Measurements from ENCODE around the gene LRRC36. TPM values are rescaled to one million over a fixed set of nuclear protein-coding genes. Genes with fewer than 3 reads are reported as not detected.

LRRC36 gene
- total RNA-seq, 1 experiment from 2014 or later = not detected

- Histone ChIP-seq H2AFZ (peak overlapping the region; percentile 78), H3K4me3 (peak overlapping the region; percentile 75)
- POLR2A ChIA-PET (ENCODE audit: unreplicated experiment) = interaction anchor here (0.5 to 1.1 kb wide), 3 partner anchors 9 to 71 kb away, joined by 5 to 7 read pairs (median 7); partner anchors contain the start of gene FHOD1
Measured at GRCh38 chr16:67277999-67278772, 48.4 kb upstream of the LRRC36 start.

GRCh38 chr16:67278773-67279295, 47.8 kb upstream of the LRRC36 start:
- Histone ChIP-seq H3K4me3 (peak overlapping the region; percentile 75), H3K36me3 (ENCODE audit: low read depth) (peaks cover 5% of the 10 kb centered on the region; the same call in 1 of the 2 replicates), H3K79me2 (ENCODE audit: low read depth) (peaks cover 23% of the 10 kb centered on the region; the same call in 1 of the 2 replicates), H3K27ac (no peak overlapping the region), H3K4me2 (peak overlapping the region; percentile 93), H2AFZ (peak overlapping the region; percentile 78), H3K4me1 (replicated peaks; ENCODE audit: insufficient read depth) (peaks cover 24% of the 10 kb centered on the region), H3K27me3 (ENCODE audit: insufficient read depth, low read depth) (no peaks in the 10 kb centered on the region), H3K9me3 (ENCODE audit: insufficient read depth, low read depth) (no peaks in the 10 kb centered on the region), H3K9me2 (ENCODE audit: insufficient read depth) (no peaks in the 10 kb centered on the region), H4K20me1 (ENCODE audit: insufficient read depth) (no peaks in the 10 kb centered on the region), H3F3A (ENCODE audit: insufficient read depth, low read depth) (peaks cover 32% of the 10 kb centered on the region)
- ChIA-PET POLR2A (ENCODE audit: unreplicated experiment) (interaction anchor here (0.5 to 1.1 kb wide), 3 partner anchors 9 to 70 kb away, joined by 3 to 7 read pairs (median 5); no protein-coding TSS in a partner anchor), CTCF (interaction anchor here (0.7 to 2.4 kb wide), 4 partner anchors 9 to 236 kb away, joined by 3 to 11 read pairs (median 5); no protein-coding TSS in a partner anchor)
- TF ChIP-seq CTCF (conservative IDR thresholded peaks at IDR 0.05) (peak; percentile 71), EZH2 (IDR thresholded peaks at IDR 0.05; ENCODE audit: low read depth) (no peak)
- BruUV-seq (replicated peaks) = no TSS peak
- intact Hi-C loops (cut with micrococcal nuclease; ENCODE audit: unreplicated experiment) = loop anchor here (1.0 to 5.0 kb wide), 5 partner anchors 19 to 188 kb away; partner anchors contain the start of gene ZDHHC1
- peak in 1 of 2 experiments; percentile 45 for DNase-seq

More at GRCh38 chr16:67277999-67278772, 48.4 kb upstream of the LRRC36 start:
- peak overlapping the region; percentile 93 for H3K4me2 ChIP-seq
- H3K4me1 ChIP-seq (replicated peaks; ENCODE audit: insufficient read depth) = peaks cover 24% of the 10 kb centered on the region
- intact Hi-C loops (cut with micrococcal nuclease; ENCODE audit: unreplicated experiment) = loop anchor here (1.0 to 5.0 kb wide), 5 partner anchors 18 to 189 kb away; partner anchors contain the start of gene FHOD1
- TSS peak; percentile 48 for BruUV-seq (replicated peaks)
- no peaks in the 10 kb centered on the region for H4K20me1 ChIP-seq (ENCODE audit: insufficient read depth)
- no peaks in the 10 kb centered on the region for H3K9me3 ChIP-seq (ENCODE audit: insufficient read depth, low read depth)
- H3K9me2 ChIP-seq (ENCODE audit: insufficient read depth) = no peaks in the 10 kb centered on the region
- H3K27me3 ChIP-seq (ENCODE audit: insufficient read depth, low read depth) = no peaks in the 10 kb centered on the region
- CTCF ChIA-PET = interaction anchor here (0.5 to 2.4 kb wide), 6 partner anchors 8 to 718 kb away, joined by 3 to 11 read pairs (median 4); no protein-coding TSS in a partner anchor
- peaks cover 28% of the 10 kb centered on the region for H3F3A ChIP-seq (ENCODE audit: insufficient read depth, low read depth)
- H3K79me2 ChIP-seq (ENCODE audit: low read depth) = peaks cover 23% of the 10 kb centered on the region; the same call in 1 of the 2 replicates
- peaks cover 5% of the 10 kb centered on the region; the same call in 1 of the 2 replicates for H3K36me3 ChIP-seq (ENCODE audit: low read depth)
- DNase-seq = peak in 1 of 2 experiments; percentile 25
- TF ChIP-seq EZH2 (IDR thresholded peaks at IDR 0.05; ENCODE audit: low read depth) = no peak
- TF ChIP-seq CTCF (conservative IDR thresholded peaks at IDR 0.05) = no peak
- peak overlapping the region; percentile 65 for H3K27ac ChIP-seq
